MM.1S (cell line): Measurements from ENCODE around the gene SLBP.
"Not testable (repeated sequence)": the region's sequence is repeated elsewhere in the genome, so short reads cannot be mapped to it uniquely, and the experiment has no call there.

Source experiments
- EZH2 ChIP-seq: fragments of 300-600 bp; sonication (generic); optimal IDR thresholded peaks from 2 replicates; pipeline ENCODE3; 2017; ENCODE audit warnings: low read depth, mild to moderate bottlenecking, antibody characterized with exemption, low read length, mixed read lengths
- TF ChIP-seq, protein P1 (sequence below): fragments of 300-600 bp; sonication (generic); IDR thresholded peaks from 2 replicates; pipeline ENCODE4 v1.5.1; 2016; ENCODE audit warnings: antibody characterized with exemption, low read length, mixed read lengths

DNA sequence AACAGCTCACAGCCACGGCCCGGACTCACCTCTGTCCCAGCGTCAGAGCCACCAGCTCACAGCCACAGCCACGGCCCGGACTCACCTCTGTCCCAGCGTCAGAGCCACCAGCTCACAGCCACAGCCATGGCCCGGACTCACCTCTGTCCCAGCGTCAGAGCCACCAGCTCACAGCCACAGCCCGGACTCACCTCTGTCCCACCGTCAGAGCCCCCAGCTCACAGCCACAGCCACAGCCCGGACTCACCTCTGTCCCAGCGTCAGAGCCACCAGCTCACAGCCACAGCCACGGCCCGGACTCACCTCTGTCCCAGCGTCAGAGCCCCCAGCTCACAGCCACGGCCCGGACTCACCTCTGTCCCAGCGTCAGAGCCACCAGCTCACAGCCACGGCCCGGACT, 41.1 kb downstream of the SLBP start:
- not testable (repeated sequence) for TF ChIP-seq EZH2
- TF ChIP-seq, protein P1, sequence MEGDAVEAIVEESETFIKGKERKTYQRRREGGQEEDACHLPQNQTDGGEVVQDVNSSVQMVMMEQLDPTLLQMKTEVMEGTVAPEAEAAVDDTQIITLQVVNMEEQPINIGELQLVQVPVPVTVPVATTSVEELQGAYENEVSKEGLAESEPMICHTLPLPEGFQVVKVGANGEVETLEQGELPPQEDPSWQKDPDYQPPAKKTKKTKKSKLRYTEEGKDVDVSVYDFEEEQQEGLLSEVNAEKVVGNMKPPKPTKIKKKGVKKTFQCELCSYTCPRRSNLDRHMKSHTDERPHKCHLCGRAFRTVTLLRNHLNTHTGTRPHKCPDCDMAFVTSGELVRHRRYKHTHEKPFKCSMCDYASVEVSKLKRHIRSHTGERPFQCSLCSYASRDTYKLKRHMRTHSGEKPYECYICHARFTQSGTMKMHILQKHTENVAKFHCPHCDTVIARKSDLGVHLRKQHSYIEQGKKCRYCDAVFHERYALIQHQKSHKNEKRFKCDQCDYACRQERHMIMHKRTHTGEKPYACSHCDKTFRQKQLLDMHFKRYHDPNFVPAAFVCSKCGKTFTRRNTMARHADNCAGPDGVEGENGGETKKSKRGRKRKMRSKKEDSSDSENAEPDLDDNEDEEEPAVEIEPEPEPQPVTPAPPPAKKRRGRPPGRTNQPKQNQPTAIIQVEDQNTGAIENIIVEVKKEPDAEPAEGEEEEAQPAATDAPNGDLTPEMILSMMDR = not testable (repeated sequence)
